Heart left ventricle (tissue), 16 donors: Measurements from ENCODE around the gene TNFRSF17. TPM values are rescaled to one million over a fixed set of nuclear protein-coding genes. Genes with fewer than 3 reads are reported as not detected.
"Not testable (repeated sequence)": the region's sequence is repeated elsewhere in the genome, so short reads cannot be mapped to it uniquely, and the experiment has no call there.

ENCODE experiments used
- ATAC-seq, 4 donors: fragments of 200-7000 bp; cut with Tn5 transposase; one replicate each; pipeline ENCODE4 v1.9.1; 2020 to 2022; ENCODE audit warnings: moderate library complexity in 4 of 4, mild to moderate bottlenecking in 3 of 4, moderate number of reproducible peaks in 1 of 4
- DNase-seq, 5 donors: peaks; one replicate each; pipeline ENCODE4 v3.0.0-alpha.2; 2020
- H3K27ac ChIP-seq, 12 donors: fragments of 200-600 bp; sonication (generic) in 4 of 12; one replicate each; pipeline versions ENCODE4 v1.5.0 to v1.8.0; 2016 to 2022; ENCODE audit warnings: mild to moderate bottlenecking in 2 of 12
- H3K27me3 ChIP-seq, 9 donors: fragments of 200-600 bp; sonication (generic) in 2 of 9; one replicate each; pipeline versions ENCODE4 v1.5.1 to v1.8.0; 2016 to 2022; ENCODE audit warnings: mild to moderate bottlenecking in 3 of 9
- H3K36me3 ChIP-seq, 9 donors: fragments of 200-600 bp; sonication (generic) in 2 of 9; one replicate each; pipeline versions ENCODE4 v1.5.0 to v1.8.0; 2018 to 2022; ENCODE audit warnings: mild to moderate bottlenecking in 2 of 9
- H3K4me1 ChIP-seq, 12 donors: fragments of 200-600 bp; sonication (generic) in 4 of 12; one replicate each; pipeline versions ENCODE4 v1.5.0 to v1.8.0; 2016 to 2022; ENCODE audit warnings: mild to moderate bottlenecking in 3 of 12
- H3K4me3 ChIP-seq, 12 donors: fragments of 200-600 bp; sonication (generic) in 4 of 12; one replicate each; pipeline versions ENCODE4 v1.5.0 to v1.8.0; 2017 to 2022; ENCODE audit warnings: mild to moderate bottlenecking in 9 of 12, moderate library complexity in 4 of 12
- H3K9me3 ChIP-seq, 12 donors: fragments of 200-600 bp; sonication (generic) in 4 of 12; one replicate each; pipeline versions ENCODE4 v1.5.0 to v1.8.0; 2016 to 2022; ENCODE audit warnings: mild to moderate bottlenecking in 1 of 12
- POLR2A ChIP-seq, 2 donors: fragments of 450-650 bp; IDR thresholded peaks; one replicate each; pipeline ENCODE4 v1.6.1; 2017; ENCODE audit warnings: antibody characterized with exemption in 2 of 2, mild to moderate bottlenecking in 2 of 2, moderate library complexity in 2 of 2
- WGBS, 4 donors: extraction: QIAGEN DNeasy Blood & Tissue Kit in 2 of 4; methylation state at CpG; one replicate each; pipeline versions ENCODE4 v1.1.5 to v1.1.7; 2013 to 2018; 5-methylcytosine and 5-hydroxymethylcytosine counted together
- intact Hi-C, 10 donors: fragments of 100-400 bp; cut with DNase I; formaldehyde crosslinking; loops; one replicate each; pipeline versions ENCODE4 v1.11.1 to v1.14.2; 2022
- long read RNA-seq, 3 donors: library from polyadenylated mRNA; unstranded; transcript quantifications; one replicate each; pipeline ENCODE4 v2.0.0, GENCODE V29; 2020 to 2021
- polyA plus RNA-seq, 2 donors: library from polyadenylated mRNA; stranded (reverse); fragments of 200-250 nt; gene quantifications; one replicate each; pipeline ENCODE4 v1.2.3, GENCODE V29; 2013
- total RNA-seq, 9 donors: library from RNA; depleted of rRNA in 2 of 9; stranded (reverse); fragments of >200 nt in 2 of 9; fragmentation: NEBNext Ultra II Directional in 3 of 9; extraction: Animal tissue kit (Norgen Biotek cat#: 25700) in 3 of 9; gene quantifications; one replicate each; pipeline versions ENCODE4 v1.1.0 to v1.2.4, GENCODE V29; 2016 to 2023
- TF ChIP-seq, protein P1 (sequence below), 12 donors: fragments of 200-600 bp; sonication (generic) in 4 of 12; IDR thresholded peaks; one replicate each; pipeline versions ENCODE4 v1.5.0 to v1.8.0; 2018 to 2022; ENCODE audit warnings: antibody characterized with exemption in 12 of 12, mild to moderate bottlenecking in 5 of 12
- donor health status: ischemic (EF 13 %, LVEDD 7.1; RV severe dilation, severe dysfunction).
- donor health status: healthy with polysubstance abuse.
- donor health status: DM: no; HTN: yes; CAD: no.
- donor health status: DM: no; HTN: no; CAD: no.
- donor health status: ischemic (EF 25% LVEDD 6.9; RV normal size, moderate dysfunction).
- donor health status: ischemic (EF 25% LVEDD 5.7; RV mildly dilated, moderate dysfunction).
- donor health status: healthy.
- donor health status: DM: yes; HTN: yes; CAD: no.
- donor health status: ischemic (EF 35%, LVEDD 5.7; RV mildly dilated, moderate dysfunction).
- donor health status: nonischemic (EF 11% LVEDD 7.7; RV severe dilation, severe dysfunction).
- donor health status: DM: yes; HTN: yes; CAD: no.
- donor health status: PGD.
- donor health status: ischemic (EF 29% LVEDD 5.4; RV normal size, mild dysfunction).
- donor health status: nonischemic (EF 23%, LVEDD 6.1; RV moderate dilation, normal function).

The TNFRSF17 gene
- total RNA-seq (under 1 TPM in 1 of 9 donors, not detected in 8; 0.99 TPM), polyA plus RNA-seq (not detected)
- long read RNA-seq, donor 1: 0 reads
- long read RNA-seq, donor 2: 0 reads
- long read RNA-seq, donor 3: 0 reads

- no peak for ATAC-seq
- Histone ChIP-seq H3K36me3 (no peaks in the 10 kb centered on the region), H3K27ac (no peak within 1 kb of the TSS), H3K9me3 (no peaks in the 10 kb centered on the region), H3K4me1 (no peaks in the 10 kb centered on the region), H3K27me3 (no peaks in the 10 kb centered on the region), H3K4me3 (no peak within 1 kb of the TSS)
- intact Hi-C loops: no loop called here
- WGBS, 4 donors: 64 to 76% (median 71%) methylated on average over 9 of the region's 9 CpGs
- DNase-seq: no peak
- TF ChIP-seq, protein P1, sequence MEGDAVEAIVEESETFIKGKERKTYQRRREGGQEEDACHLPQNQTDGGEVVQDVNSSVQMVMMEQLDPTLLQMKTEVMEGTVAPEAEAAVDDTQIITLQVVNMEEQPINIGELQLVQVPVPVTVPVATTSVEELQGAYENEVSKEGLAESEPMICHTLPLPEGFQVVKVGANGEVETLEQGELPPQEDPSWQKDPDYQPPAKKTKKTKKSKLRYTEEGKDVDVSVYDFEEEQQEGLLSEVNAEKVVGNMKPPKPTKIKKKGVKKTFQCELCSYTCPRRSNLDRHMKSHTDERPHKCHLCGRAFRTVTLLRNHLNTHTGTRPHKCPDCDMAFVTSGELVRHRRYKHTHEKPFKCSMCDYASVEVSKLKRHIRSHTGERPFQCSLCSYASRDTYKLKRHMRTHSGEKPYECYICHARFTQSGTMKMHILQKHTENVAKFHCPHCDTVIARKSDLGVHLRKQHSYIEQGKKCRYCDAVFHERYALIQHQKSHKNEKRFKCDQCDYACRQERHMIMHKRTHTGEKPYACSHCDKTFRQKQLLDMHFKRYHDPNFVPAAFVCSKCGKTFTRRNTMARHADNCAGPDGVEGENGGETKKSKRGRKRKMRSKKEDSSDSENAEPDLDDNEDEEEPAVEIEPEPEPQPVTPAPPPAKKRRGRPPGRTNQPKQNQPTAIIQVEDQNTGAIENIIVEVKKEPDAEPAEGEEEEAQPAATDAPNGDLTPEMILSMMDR (IDR thresholded peaks at IDR 0.05): no peak
- TF ChIP-seq POLR2A (IDR thresholded peaks at IDR 0.05): no peak
Observed at GRCh38 chr16:11964761-11965551, at the start of gene TNFRSF17. TSS of gene TNFRSF17 (plus strand) at chr16:11965210. CDS start at chr16:11965325, 115 bp downstream.

- DNase-seq (peak; percentile 99 to 100 (median 100)), ATAC-seq (peak; percentile 96 to 99 (median 98))
- H3K9me3 ChIP-seq: no peaks in the 10 kb centered on the region
- H3K36me3 ChIP-seq: no peaks in the 10 kb centered on the region
- peaks cover 4 to 39% (median 29%) of the 10 kb centered on the region in 12 donors for H3K4me1 ChIP-seq
- WGBS, 4 donors: 1 to 2% (median 1%) methylated on average over 60 to 84 of the region's 84 CpGs
- H3K27me3 ChIP-seq: no peaks in the 10 kb centered on the region
- TF ChIP-seq, protein P1 (IDR thresholded peaks at IDR 0.05): peak in 7 of 12 donors; percentile 9 to 26 (median 16)
- peak in 1 of 2 donors; percentile 72 for TF ChIP-seq POLR2A (IDR thresholded peaks at IDR 0.05)
- peak within 1 kb of the TSS; percentile 72 to 94 (median 89) for H3K4me3 ChIP-seq
- peak within 1 kb of the TSS; percentile 73 to 96 (median 92) for H3K27ac ChIP-seq
- intact Hi-C loops: loop anchor here in 4 of 10 donors (1.0 to 10.0 kb wide), 4 partner anchors 60 to 64 kb away; partner anchors contain the start of genes RSL1D1 (in 2 of the 4) and SNX29 (in 2 of the 4)
Observed at GRCh38 chr16:11915644-11916523, 49.1 kb upstream of the TNFRSF17 start, which contains the start of gene GSPT1. TSS of gene GSPT1 (minus strand) at chr16:11915956. CDS start at chr16:11915720, 236 bp downstream.

- TF ChIP-seq, protein P1 (IDR thresholded peaks at IDR 0.05): no peak
- no peak for TF ChIP-seq POLR2A (IDR thresholded peaks at IDR 0.05)
- Histone ChIP-seq H3K27ac (peak overlapping the region in 11 of 12 donors; percentile 47 to 96 (median 91)), H3K4me1 (peaks cover 4 to 32% (median 23%) of the 10 kb centered on the region in 12 donors), H3K36me3 (no peaks in the 10 kb centered on the region), H3K27me3 (no peaks in the 10 kb centered on the region), H3K4me3 (peak overlapping the region; percentile 21 to 94 (median 88)), H3K9me3 (no peaks in the 10 kb centered on the region)
- intact Hi-C loops: loop anchor here in 4 of 10 donors (1.0 to 10.0 kb wide), 4 partner anchors 60 to 64 kb away; partner anchors contain the start of genes RSL1D1 (in 2 of the 4) and SNX29 (in 2 of the 4)
- WGBS, 4 donors: 70 to 77% (median 74%) methylated on average over 13 of the region's 13 CpGs
- no peak for ATAC-seq
- DNase-seq: no peak
Observed at GRCh38 chr16:11916524-11917285, 48.3 kb upstream of the TNFRSF17 start.

- 87 to 89% (median 87%) methylated on average over 10 of the region's 10 CpGs for WGBS, 4 donors
- not testable (repeated sequence) for ATAC-seq, H3K4me3 ChIP-seq
Observed at GRCh38 chr16:11924046-11924445, 41.0 kb upstream of the TNFRSF17 start.

GRCh38 chr16:11927350-11927749, 37.7 kb upstream of the TNFRSF17 start:
- H3K4me3 ChIP-seq, intact Hi-C loops, DNase-seq, H3K36me3 ChIP-seq, H3K4me1 ChIP-seq, H3K27me3 ChIP-seq, H3K27ac ChIP-seq, H3K9me3 ChIP-seq, ATAC-seq: not testable (repeated sequence)
- WGBS, 4 donors: 77 to 81% (median 80%) methylated on average over 13 of the region's 13 CpGs

More at GRCh38 chr16:11924046-11924445, 41.0 kb upstream of the TNFRSF17 start:
- intact Hi-C loops, H3K27ac ChIP-seq, H3K4me1 ChIP-seq, DNase-seq, H3K9me3 ChIP-seq, H3K36me3 ChIP-seq, H3K27me3 ChIP-seq: not testable (repeated sequence)

- H3K36me3 ChIP-seq, H3K4me3 ChIP-seq, intact Hi-C loops, H3K27ac ChIP-seq, ATAC-seq, DNase-seq, H3K27me3 ChIP-seq, H3K4me1 ChIP-seq, H3K9me3 ChIP-seq: not testable (repeated sequence)
- 96 to 100% (median 97%) methylated on average over 3 of the region's 4 CpGs; no CpG with 5 or more reads in 1 of the 4 donors for WGBS, 4 donors
Observed at GRCh38 chr16:11941945-11942344, 23.1 kb upstream of the TNFRSF17 start, which contains the start of gene NPIPB2. TSS of gene NPIPB2 (minus strand) at chr16:11942045. CDS start at chr16:11942045, 0 bp downstream.
